Activated B cell treated with CpG ODN at 0.5 μM for 24 hours (primary cell): ENCODE measurements around the gene HES7. TPM values are rescaled to one million over a fixed set of nuclear protein-coding genes. Genes with fewer than 3 reads are reported as not detected.

Experiments
- ATAC-seq: fragments of 200-7000 bp; cut with Tn5 transposase; one replicate; pipeline ENCODE4 v1.10.0; 2021; ENCODE audit warnings: low read depth, mild to moderate bottlenecking, moderate library complexity
- CTCF ChIA-PET: fragments of 350-600 bp; sonication (Branson Sonifier 250); formaldehyde crosslinking; loops from one replicate; lab custom pipeline; 2021; ENCODE audit warnings: antibody characterized with exemption; lab: Charles Lee
- POLR2A ChIA-PET: fragments of 350-600 bp; sonication (Branson Sonifier 250); formaldehyde crosslinking; loops from one replicate; lab custom pipeline; 2021; ENCODE audit warnings: antibody characterized with exemption; lab: Charles Lee
- DNase-seq: peaks from one replicate; pipeline ENCODE4 v3.0.0; 2022
- H3K27ac Mint-ChIP-seq: one replicate; pipeline ENCODE4 v1.8.0; 2020; ENCODE audit warnings: mixed read lengths
- H3K27me3 Mint-ChIP-seq: one replicate; pipeline ENCODE4 v1.8.0; 2021; ENCODE audit warnings: mixed read lengths
- H3K36me3 Mint-ChIP-seq: one replicate; pipeline ENCODE4 v1.8.0; 2021; ENCODE audit warnings: low read depth, mixed read lengths
- H3K4me1 Mint-ChIP-seq: one replicate; pipeline ENCODE4 v1.8.0; 2021; ENCODE audit warnings: mixed read lengths
- H3K4me3 Mint-ChIP-seq: one replicate; pipeline ENCODE4 v1.8.0; 2020; ENCODE audit warnings: mild to moderate bottlenecking, mixed read lengths
- H3K9me3 Mint-ChIP-seq: one replicate; pipeline ENCODE4 v1.8.0; 2020; ENCODE audit warnings: mixed read lengths
- CTCF ChIP-seq: fragments of 200-600 bp; IDR thresholded peaks from one replicate; pipeline ENCODE4 v1.8.0; 2022; ENCODE audit warnings: antibody characterized with exemption, mild to moderate bottlenecking
- intact Hi-C: fragments of 100-400 bp; cut with micrococcal nuclease; formaldehyde crosslinking; loops from one replicate; pipeline ENCODE4 v1.15.1; 2024
- total RNA-seq: library from RNA; stranded (reverse); gene quantifications from 2 replicates; pipeline ENCODE4 v1.2.3, GENCODE V29; 2022

The HES7 gene
- total RNA-seq, 1 donor from 2014 or later = 0.49 TPM

GRCh38 chr17:8096541-8096940 is 27.4 kb downstream of the HES7 start:
- ATAC-seq = no peak
- Mint-ChIP-seq H3K27ac (no peak overlapping the region), H3K36me3 (no peaks in the 10 kb centered on the region), H3K9me3 (no peaks in the 10 kb centered on the region), H3K4me1 (peaks cover 17% of the 10 kb centered on the region), H3K4me3 (no peak overlapping the region), H3K27me3 (peaks cover 7% of the 10 kb centered on the region)
- TF ChIP-seq CTCF = no peak
- CTCF ChIA-PET = interaction anchor here (1.0 to 1.2 kb wide), 2 partner anchors 14 to 23 kb away, joined by 3 to 5 read pairs; no protein-coding TSS in a partner anchor
- POLR2A ChIA-PET = interaction anchor here (0.6 kb wide), 2 partner anchors 40 to 47 kb away, joined by 5 read pairs; no protein-coding TSS in a partner anchor
- intact Hi-C loops = no loop called here
- no peak for DNase-seq

GRCh38 chr17:8095361-8095760 is 28.5 kb downstream of the HES7 start:
- H3K36me3 Mint-ChIP-seq = peaks cover 2% of the 10 kb centered on the region
- TF ChIP-seq CTCF = no peak
- intact Hi-C loops = loop anchor here (2.0 kb wide), 1 partner anchor 15 kb away; no protein-coding TSS in a partner anchor
- CTCF ChIA-PET = interaction anchor here (1.0 to 6.0 kb wide), 5 partner anchors 10 to 22 kb away, joined by 5 to 46 read pairs (median 37); no protein-coding TSS in a partner anchor
- DNase-seq = no peak
- H3K9me3 Mint-ChIP-seq = no peaks in the 10 kb centered on the region
- no peak for ATAC-seq
- H3K27me3 Mint-ChIP-seq = peaks cover 7% of the 10 kb centered on the region
- H3K27ac Mint-ChIP-seq = no peak overlapping the region
- H3K4me3 Mint-ChIP-seq = no peak overlapping the region
- peaks cover 28% of the 10 kb centered on the region for H3K4me1 Mint-ChIP-seq
- POLR2A ChIA-PET = interaction anchor here (2.7 kb wide), 1 partner anchor 78 kb away, joined by 12 read pairs; no protein-coding TSS in a partner anchor

- DNase-seq = peak; percentile 71
- Mint-ChIP-seq H3K36me3 (peaks cover 2% of the 10 kb centered on the region), H3K9me3 (no peaks in the 10 kb centered on the region), H3K27me3 (peaks cover 7% of the 10 kb centered on the region), H3K27ac (peak overlapping the region; percentile 95), H3K4me1 (peaks cover 46% of the 10 kb centered on the region), H3K4me3 (peak overlapping the region; percentile 80)
- no peak for TF ChIP-seq CTCF
- intact Hi-C loops = loop anchor here (1.0 to 2.0 kb wide), 4 partner anchors 11 to 48 kb away; no protein-coding TSS in a partner anchor
- CTCF ChIA-PET = interaction anchor here (0.7 to 6.0 kb wide), 17 partner anchors 8 to 209 kb away, joined by 3 to 46 read pairs (median 5); no protein-coding TSS in a partner anchor
- ATAC-seq = peak; percentile 90
- POLR2A ChIA-PET = interaction anchor here (0.5 to 4.1 kb wide), 25 partner anchors 9 to 1450 kb away, joined by 3 to 46 read pairs (median 7); partner anchors contain the start of genes ALOXE3, CTC1, NAA38 and PFAS
Measured at GRCh38 chr17:8091033-8091687, 32.7 kb downstream of the HES7 start.

- no peak for TF ChIP-seq CTCF
- H3K9me3 Mint-ChIP-seq = no peaks in the 10 kb centered on the region
- H3K27ac Mint-ChIP-seq = no peak overlapping the region
- H3K4me3 Mint-ChIP-seq = no peak overlapping the region
- no peak for ATAC-seq
- peaks cover 46% of the 10 kb centered on the region for H3K4me1 Mint-ChIP-seq
- H3K27me3 Mint-ChIP-seq = peaks cover 3% of the 10 kb centered on the region
- CTCF ChIA-PET = interaction anchor here (1.0 to 6.0 kb wide), 9 partner anchors 11 to 99 kb away, joined by 3 to 45 read pairs (median 3); partner anchors contain the start of gene HES7
- H3K36me3 Mint-ChIP-seq = peaks cover 2% of the 10 kb centered on the region
- POLR2A ChIA-PET = interaction anchor here (0.5 to 4.1 kb wide), 7 partner anchors 29 to 344 kb away, joined by 3 to 46 read pairs (median 10); partner anchors contain the start of genes ALOXE3, NAA38 and PFAS
- intact Hi-C loops = loop anchor here (2.0 kb wide), 1 partner anchor 17 kb away; no protein-coding TSS in a partner anchor
- no peak for DNase-seq
Measured at GRCh38 chr17:8089728-8090127, 34.2 kb downstream of the HES7 start.

GRCh38 chr17:8087952-8088230 is 36.0 kb downstream of the HES7 start:
- ATAC-seq (no peak), DNase-seq (no peak)
- Mint-ChIP-seq H3K9me3 (no peaks in the 10 kb centered on the region), H3K4me1 (peaks cover 40% of the 10 kb centered on the region), H3K27me3 (no peaks in the 10 kb centered on the region), H3K27ac (no peak overlapping the region), H3K4me3 (no peak overlapping the region), H3K36me3 (peaks cover 2% of the 10 kb centered on the region)
- intact Hi-C loops = no loop called here
- TF ChIP-seq CTCF = no peak
- ChIA-PET CTCF (interaction anchor here (1.0 to 1.7 kb wide), 4 partner anchors 9 to 20 kb away, joined by 3 to 5 read pairs (median 3); no protein-coding TSS in a partner anchor), POLR2A (interaction anchor here (0.6 to 1.9 kb wide), 5 partner anchors 69 to 763 kb away, joined by 3 to 24 read pairs (median 9); no protein-coding TSS in a partner anchor)
